PC-9 (cell line): ENCODE data around the gene ECI1. TPM values are rescaled to one million over a fixed set of nuclear protein-coding genes. Genes with fewer than 3 reads are reported as not detected.

Experiments
- BruUV-seq: library from RNA; stranded (reverse); fragments of 400-500 nt; replicated peaks from 2 replicates; lab custom pipeline; 2021; lab: Mats Ljungman, UMichigan
- CTCF ChIA-PET: fragments of 300-600 bp; sonication (Branson Sonifier 250); formaldehyde crosslinking; loops from one replicate; lab custom pipeline; 2022; ENCODE audit warnings: antibody characterized with exemption; lab: Charles Lee
- POLR2A ChIA-PET: fragments of 300-600 bp; sonication (Branson Sonifier 250); formaldehyde crosslinking; loops from one replicate; lab custom pipeline; 2022; ENCODE audit warnings: antibody characterized with exemption; ENCODE audit not compliant: unreplicated experiment; lab: Charles Lee
- DNase-seq, 2 experiments: peaks; one replicate each; pipeline versions ENCODE4 v3.0.0 to v3.0.0-alpha.2; 2015 to 2022; ENCODE audit warnings: mixed read lengths in 1 of 2
- H2AFZ ChIP-seq: fragments of 200-600 bp; sonication (generic); 2 replicates; pipeline ENCODE4 v1.8.1; 2017; ENCODE audit warnings: antibody characterized with exemption
- H3F3A ChIP-seq: fragments of 200-600 bp; sonication (generic); 2 replicates; pipeline ENCODE4 v1.8.1; 2017; ENCODE audit warnings: antibody characterized with exemption, mild to moderate bottlenecking, low read depth; ENCODE audit not compliant: insufficient read depth
- H3K27ac ChIP-seq: fragments of 200-600 bp; sonication (generic); 2 replicates; pipeline ENCODE4 v1.6.1; 2016; ENCODE audit warnings: mixed run types
- H3K27me3 ChIP-seq: fragments of 200-600 bp; sonication (generic); 2 replicates; pipeline ENCODE4 v1.6.1; 2016; ENCODE audit warnings: low read depth, mixed run types; ENCODE audit not compliant: insufficient read depth
- H3K36me3 ChIP-seq: fragments of 200-600 bp; sonication (generic); 2 replicates; pipeline ENCODE4 v1.6.1; 2016; ENCODE audit warnings: low read depth, mixed run types
- H3K4me1 ChIP-seq: fragments of 200-600 bp; sonication (generic); replicated peaks from 2 replicates; pipeline ENCODE4 v1.6.1; 2016; ENCODE audit warnings: mixed run types; ENCODE audit not compliant: insufficient read depth
- H3K4me2 ChIP-seq: fragments of 200-600 bp; sonication (generic); 2 replicates; pipeline ENCODE4 v1.6.1; 2017; ENCODE audit warnings: mixed run types
- H3K4me3 ChIP-seq: fragments of 200-600 bp; sonication (generic); 2 replicates; pipeline ENCODE4 v1.6.1; 2016; ENCODE audit warnings: mixed run types
- H3K79me2 ChIP-seq: fragments of 200-600 bp; sonication (generic); 2 replicates; pipeline ENCODE4 v1.6.1; 2017; ENCODE audit warnings: low read depth, mixed run types
- H3K9me2 ChIP-seq: fragments of 200-600 bp; sonication (generic); 2 replicates; pipeline ENCODE4 v1.8.1; 2017; ENCODE audit warnings: mild to moderate bottlenecking; ENCODE audit not compliant: insufficient read depth
- H3K9me3 ChIP-seq: fragments of 200-600 bp; sonication (generic); 2 replicates; pipeline ENCODE4 v1.8.1; 2016; ENCODE audit warnings: low read depth; ENCODE audit not compliant: insufficient read depth
- H4K20me1 ChIP-seq: fragments of 200-600 bp; sonication (generic); 2 replicates; pipeline ENCODE4 v1.8.1; 2017; ENCODE audit not compliant: insufficient read depth
- CTCF ChIP-seq: fragments of 200-600 bp; sonication (generic); conservative IDR thresholded peaks from 2 replicates; pipeline ENCODE4 v1.6.1; 2017; ENCODE audit warnings: mixed run types, antibody characterized with exemption, mild to moderate bottlenecking, moderate library complexity
- EZH2 ChIP-seq: fragments of 200-600 bp; sonication (generic); IDR thresholded peaks from 2 replicates; pipeline ENCODE4 v1.8.0; 2017; ENCODE audit warnings: antibody characterized with exemption, low read depth
- intact Hi-C: fragments of 100-400 bp; cut with micrococcal nuclease; formaldehyde crosslinking; loops from one replicate; pipeline ENCODE4 v1.10.0; 2022; ENCODE audit not compliant: unreplicated experiment
- total RNA-seq: library from RNA; stranded (reverse); gene quantifications from 2 replicates; pipeline ENCODE4 v1.2.3, GENCODE V29; 2021

ECI1 gene
- total RNA-seq, 1 experiment from 2014 or later: 131 TPM

GRCh38 chr16:2232094-2232990, 19.0 kb downstream of the ECI1 start:
- ChIA-PET POLR2A (interaction anchor here (0.7 kb wide), 1 partner anchor 27 kb away, joined by 6 read pairs; no protein-coding TSS in a partner anchor), CTCF (no interaction called here)
- H3K4me3 ChIP-seq: no peak overlapping the region
- no peaks in the 10 kb centered on the region for H3K27me3 ChIP-seq
- H3K27ac ChIP-seq: no peak overlapping the region
- no peak overlapping the region for H3K4me2 ChIP-seq
- H3K79me2 ChIP-seq: peaks cover 13% of the 10 kb centered on the region
- H3K36me3 ChIP-seq: no peaks in the 10 kb centered on the region
- TF ChIP-seq CTCF (no peak), EZH2 (no peak)
- H3K9me2 ChIP-seq: no peaks in the 10 kb centered on the region
- no TSS peak for BruUV-seq
- no peak for DNase-seq
- no peaks in the 10 kb centered on the region for H3K9me3 ChIP-seq
- 0 out of 2 replicates have a peak, but pooled peaks cover 7% of the 10 kb centered on the region for H3F3A ChIP-seq
- no peak overlapping the region for H2AFZ ChIP-seq
- H4K20me1 ChIP-seq: peaks cover 30% of the 10 kb centered on the region
- H3K4me1 ChIP-seq: no peaks in the 10 kb centered on the region
- intact Hi-C loops: no loop called here

GRCh38 chr16:2231016-2231931, 20.1 kb downstream of the ECI1 start:
- Histone ChIP-seq H3K36me3 (peaks cover 4% of the 10 kb centered on the region; the same call in 1 of the 2 replicates), H3K9me2 (no peaks in the 10 kb centered on the region), H3K4me2 (no peak overlapping the region), H3K27me3 (no peaks in the 10 kb centered on the region), H4K20me1 (peaks cover 41% of the 10 kb centered on the region), H3K27ac (no peak overlapping the region), H2AFZ (no peak overlapping the region), H3K79me2 (peaks cover 24% of the 10 kb centered on the region), H3K9me3 (no peaks in the 10 kb centered on the region), H3K4me3 (no peak overlapping the region), H3K4me1 (peaks cover 7% of the 10 kb centered on the region), H3F3A (0 out of 2 replicates have a peak, but pooled peaks cover 7% of the 10 kb centered on the region)
- DNase-seq: no peak
- intact Hi-C loops: no loop called here
- no TSS peak for BruUV-seq
- ChIA-PET CTCF (no interaction called here), POLR2A (no interaction called here)
- TF ChIP-seq CTCF: no peak
- no peak for TF ChIP-seq EZH2

- Histone ChIP-seq H3K9me3 (no peaks in the 10 kb centered on the region), H3K4me3 (no peak overlapping the region), H4K20me1 (peaks cover 44% of the 10 kb centered on the region), H3K27ac (no peak overlapping the region), H3K4me1 (peaks cover 12% of the 10 kb centered on the region), H3K79me2 (peaks cover 33% of the 10 kb centered on the region), H3K27me3 (no peaks in the 10 kb centered on the region), H3K9me2 (no peaks in the 10 kb centered on the region), H2AFZ (no peak overlapping the region), H3K36me3 (peaks cover 4% of the 10 kb centered on the region; the same call in 1 of the 2 replicates), H3K4me2 (no peak overlapping the region), H3F3A (0 out of 2 replicates have a peak, but pooled peaks cover 2% of the 10 kb centered on the region)
- CTCF ChIA-PET: no interaction called here
- no TSS peak for BruUV-seq
- no peak for DNase-seq
- intact Hi-C loops: no loop called here
- TF ChIP-seq EZH2 (no peak), CTCF (no peak)
- POLR2A ChIA-PET: interaction anchor here (0.5 kb wide), 1 partner anchor 68 kb away, joined by 3 read pairs; no protein-coding TSS in a partner anchor
Measured at GRCh38 chr16:2230376-2230775, 21.0 kb downstream of the ECI1 start.
